A204.1 (cell line): Measurements from ENCODE around the gene BTD.

ENCODE experiments used
- FAIRE-seq: peaks from 2 replicates; lab custom pipeline; 2012; peaks lifted over from hg19 to GRCh38; lab: Jason Lieb, UNC

The BTD gene

GRCh38 chr3:15665510-15666150 is 64.1 kb downstream of the BTD start:
- no peak for FAIRE-seq

DNA sequence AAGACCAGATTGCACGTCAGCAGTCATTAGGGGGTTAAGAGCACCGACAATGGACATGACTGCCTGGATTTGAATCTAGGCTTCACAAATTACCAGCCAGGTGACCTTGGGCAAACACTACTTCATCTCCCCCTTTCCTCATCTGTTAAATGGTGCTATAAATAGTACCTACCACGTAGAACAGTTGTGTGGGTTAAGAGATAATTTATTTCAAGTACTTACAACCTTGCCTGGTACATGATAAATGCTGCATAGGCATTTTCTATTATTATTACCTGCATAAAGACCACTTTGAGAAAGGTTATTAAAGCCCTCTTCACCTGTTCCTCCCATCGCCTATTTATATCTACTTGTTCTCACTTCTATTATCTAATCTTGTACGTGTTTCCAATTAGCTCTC is 64.7 kb downstream of the BTD start:
- no peak for FAIRE-seq

- no peak for FAIRE-seq
Measured at GRCh38 chr3:15667484-15667883, 65.9 kb downstream of the BTD start.

DNA sequence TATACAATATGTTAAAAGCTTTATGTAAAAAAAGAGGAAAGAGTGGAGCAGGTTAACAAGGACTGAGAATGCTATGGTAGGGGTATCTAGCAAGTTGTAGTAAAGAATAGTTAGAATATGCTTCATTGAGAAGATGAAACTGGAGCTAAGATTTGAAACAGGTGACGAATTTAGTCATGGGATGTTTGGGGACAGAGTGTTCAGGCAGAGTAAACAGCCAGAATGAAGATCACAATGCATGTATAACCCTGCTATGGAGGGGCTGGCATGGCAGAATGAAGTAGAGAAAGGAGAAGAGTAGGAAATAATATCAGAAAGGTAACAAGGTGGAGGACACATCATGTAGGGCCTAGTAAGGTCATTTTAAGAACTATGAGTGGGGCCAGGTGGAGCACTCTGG is 72.0 kb downstream of the BTD start:
- no peak for FAIRE-seq

DNA sequence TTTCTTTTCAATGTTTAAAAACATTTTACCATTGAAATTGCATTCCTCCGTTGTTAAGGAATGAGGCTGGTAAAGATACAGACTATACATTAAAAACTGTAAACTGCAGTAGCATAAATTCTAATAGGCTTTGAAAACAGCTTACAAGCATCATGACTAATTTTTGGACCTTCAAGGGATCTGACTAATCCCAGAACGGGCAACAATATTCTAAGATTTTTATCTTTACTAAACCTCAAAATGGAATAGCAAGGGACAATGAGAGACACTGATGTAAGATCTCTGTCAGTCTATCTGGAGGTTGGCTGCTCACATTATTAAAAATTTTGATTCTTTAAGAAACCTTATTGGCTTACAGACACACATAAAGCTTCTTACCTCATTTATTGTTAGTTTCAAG is 74.7 kb downstream of the BTD start:
- no peak for FAIRE-seq

DNA sequence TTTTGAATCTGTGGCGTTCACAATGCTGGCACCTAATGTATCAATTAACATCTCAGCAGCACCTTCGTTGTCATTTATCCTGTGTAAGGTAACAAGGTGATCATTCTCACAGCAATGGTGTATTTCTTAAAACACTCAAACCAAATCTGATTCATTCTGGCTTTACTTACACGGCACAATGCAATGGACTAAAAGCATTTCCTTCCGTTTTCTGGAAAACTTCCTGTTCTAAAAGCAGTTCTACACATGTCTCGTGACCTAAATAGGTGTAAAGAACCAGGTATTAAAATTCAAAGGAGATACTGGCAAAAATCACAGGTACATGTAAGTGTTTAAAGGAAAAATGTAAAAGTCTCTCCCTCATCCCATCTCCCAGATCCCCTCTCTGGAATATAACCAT is 77.8 kb downstream of the BTD start:
- no peak for FAIRE-seq

- no peak for FAIRE-seq
Measured at GRCh38 chr3:15681668-15682067, 80.1 kb downstream of the BTD start.

DNA sequence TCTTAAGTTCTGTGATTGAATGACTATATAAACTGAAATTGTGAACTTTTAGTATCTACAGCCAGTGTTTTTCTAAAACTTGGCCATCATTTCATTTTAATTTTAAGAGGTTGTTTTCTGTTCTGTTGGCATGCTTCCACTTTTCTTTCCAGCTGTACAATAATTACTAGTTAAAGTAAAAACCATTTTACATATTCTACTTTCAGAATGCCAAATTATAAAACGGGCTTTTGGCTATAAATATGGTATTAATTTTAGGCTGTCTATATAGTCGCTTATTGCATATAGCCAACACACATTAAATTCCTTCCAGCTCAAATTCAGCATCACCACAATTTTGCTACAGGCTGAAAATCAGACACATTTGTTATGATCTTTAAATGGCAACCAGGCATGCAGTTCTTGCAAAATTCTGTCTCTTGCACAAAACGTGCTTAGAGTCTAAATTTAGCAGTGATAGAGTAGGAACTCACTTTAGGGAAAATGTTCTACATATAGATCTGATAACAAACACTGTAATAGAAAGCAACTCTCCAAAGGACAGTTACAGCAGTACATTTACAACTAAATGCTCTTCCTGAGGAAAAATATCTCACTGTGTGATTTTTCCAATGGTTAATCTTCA is 81.1 kb downstream of the BTD start:
- FAIRE-seq: no peak

- no peak for FAIRE-seq
Measured at GRCh38 chr3:15683253-15683652, 81.7 kb downstream of the BTD start.

DNA sequence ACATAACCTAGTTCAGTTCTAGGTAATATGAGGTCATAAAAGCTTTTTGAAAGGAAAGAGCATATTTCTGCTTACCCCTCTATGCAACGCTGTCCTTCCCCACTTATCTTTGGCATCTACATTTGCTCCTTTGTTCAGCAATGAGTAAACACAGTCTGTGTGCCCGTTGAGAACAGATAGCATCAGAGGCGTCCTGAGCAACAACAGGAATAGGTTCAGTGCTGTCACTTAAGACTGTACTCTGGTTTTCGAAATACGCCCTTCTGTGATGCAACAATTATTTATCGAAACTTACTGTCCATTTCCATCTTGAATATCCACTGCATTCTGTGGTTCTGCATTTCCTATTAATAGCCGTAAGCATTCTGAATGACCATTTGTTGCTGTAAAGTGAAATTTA is 84.4 kb downstream of the BTD start:
- FAIRE-seq: no peak

- no peak for FAIRE-seq
Measured at GRCh38 chr3:15690230-15690629, 88.7 kb downstream of the BTD start.

GRCh38 chr3:15690748-15691147 is 89.2 kb downstream of the BTD start:
- FAIRE-seq: no peak

DNA sequence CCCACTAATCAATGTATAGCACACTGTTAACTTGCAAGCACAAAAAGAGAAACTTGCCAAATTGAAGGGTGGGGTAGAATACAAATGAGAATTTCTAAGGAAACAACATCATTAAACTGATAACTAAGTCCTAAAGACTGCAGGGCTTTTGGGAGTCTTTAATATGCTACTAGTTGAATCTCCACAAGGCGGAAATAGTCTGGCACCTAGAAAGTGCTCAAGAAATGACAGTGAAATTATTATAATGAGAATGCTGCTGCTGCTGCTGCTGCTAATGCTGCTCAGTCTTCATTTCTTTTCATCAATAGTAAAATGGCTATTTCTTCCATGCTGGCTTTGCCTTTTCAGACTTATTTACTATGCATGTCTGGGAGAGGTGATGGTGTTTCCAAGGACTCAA is 91.8 kb downstream of the BTD start:
- FAIRE-seq: no peak

DNA sequence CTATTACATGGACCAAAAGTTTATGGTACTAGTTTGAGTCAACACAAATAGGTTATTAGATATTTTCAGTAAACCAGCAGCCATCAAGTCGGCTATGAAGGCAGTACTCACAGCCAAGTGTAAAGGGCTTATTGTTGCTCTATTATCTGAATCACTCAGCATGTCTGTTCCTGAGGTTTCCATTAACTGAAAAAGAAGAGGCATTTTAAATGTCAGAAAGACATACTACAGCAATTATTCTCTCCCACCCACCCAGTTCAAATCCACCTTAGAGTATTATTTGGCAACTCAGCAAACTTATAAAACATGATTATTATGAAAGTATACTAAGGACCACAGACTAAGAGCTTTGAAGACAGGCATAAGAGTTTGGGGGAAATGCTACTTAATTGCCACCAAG is 93.1 kb downstream of the BTD start:
- FAIRE-seq: no peak
